ENCODE data around the gene LBHD2.

The LBHD2 gene

DNA sequence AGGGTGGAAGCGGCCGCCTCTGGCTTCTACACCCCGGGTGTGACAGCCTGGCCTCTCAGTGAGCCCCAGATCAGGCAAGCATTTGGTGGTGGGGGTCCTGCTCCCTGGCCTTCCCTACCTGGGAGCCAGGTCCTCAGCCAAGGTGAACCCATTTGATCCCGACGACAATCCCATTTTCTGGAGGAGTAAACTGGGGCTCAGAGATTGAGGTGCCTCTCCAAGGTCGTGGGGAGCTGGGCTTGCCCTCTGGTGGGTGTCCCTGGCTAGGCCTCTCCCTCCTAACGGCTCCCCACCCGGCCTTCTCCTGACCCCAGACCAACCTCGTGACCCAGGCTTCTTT, 7.8 kb downstream of the LBHD2 start:
- no peak for FAIRE-seq

DNA sequence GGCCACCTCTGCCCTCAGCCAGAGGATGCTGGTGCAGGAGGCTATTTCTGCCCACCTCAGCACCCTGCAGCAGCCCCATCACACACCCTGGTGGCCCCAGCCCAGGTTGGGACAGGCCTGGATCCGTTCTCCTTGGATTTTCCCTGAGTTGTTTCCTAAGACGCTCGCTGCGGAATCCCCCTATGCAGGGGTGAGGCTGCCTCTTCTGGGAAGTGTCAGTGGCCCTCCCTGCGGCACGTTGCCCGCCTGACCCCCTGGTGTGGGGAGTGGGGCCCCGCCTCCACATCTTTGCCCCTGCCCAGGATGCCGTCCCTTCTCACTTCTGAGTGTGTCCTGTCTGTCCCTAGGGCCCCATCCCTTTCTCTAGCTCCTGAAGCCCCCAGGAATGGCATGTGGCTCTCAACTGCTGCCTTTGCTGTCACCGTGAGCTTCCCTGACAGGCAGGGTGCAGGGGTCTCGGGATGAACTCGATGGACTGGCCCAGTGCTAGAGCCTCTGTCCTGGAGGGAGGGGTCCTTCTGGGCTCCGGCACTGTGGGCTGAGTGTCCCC, 9.9 kb downstream of the LBHD2 start:
- no peak for FAIRE-seq

DNA sequence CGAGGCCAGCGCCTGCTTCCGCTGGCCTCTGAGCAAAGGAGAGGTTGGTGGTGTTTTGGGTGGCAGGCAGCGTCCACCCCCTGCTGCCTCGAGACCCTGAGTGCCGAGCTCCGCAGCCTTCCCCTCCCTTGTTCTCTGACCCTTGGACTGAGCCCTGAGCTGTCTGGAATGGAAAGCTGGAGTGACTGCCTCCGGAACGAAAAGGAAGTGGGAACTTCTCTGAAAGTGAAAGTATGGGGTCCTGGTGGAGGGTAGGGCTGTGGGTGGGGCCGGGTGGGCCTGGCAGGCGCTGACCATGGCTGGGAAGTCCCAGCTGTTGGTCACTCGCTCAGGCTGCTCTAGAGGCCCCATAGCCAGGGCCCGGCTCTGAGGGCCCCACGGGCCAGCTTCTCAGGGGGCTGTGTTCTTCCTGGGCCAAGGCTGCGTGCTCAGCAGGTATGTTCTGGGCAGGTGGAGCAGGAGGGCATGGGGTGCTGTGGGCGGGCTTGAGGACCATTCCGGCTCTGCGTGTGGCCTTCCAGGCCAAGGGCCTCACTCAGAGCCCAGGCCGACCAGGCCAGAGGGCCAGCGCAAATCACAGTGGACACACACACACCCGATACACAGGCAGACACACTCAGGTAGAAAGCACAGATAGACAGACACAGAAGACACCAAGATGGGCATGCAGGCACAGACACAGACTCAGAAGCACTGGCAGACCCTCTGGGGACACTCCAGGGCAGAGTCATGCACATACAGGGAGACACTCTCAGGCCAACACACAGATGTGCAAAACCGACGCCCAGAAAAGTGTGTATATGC, 10.6 kb downstream of the LBHD2 start, which contains the start of gene EXOC3L4:
EXOC3L4 (plus strand) TSS at position 320 of the 804 bp plus-strand sequence. CDS start 5,495 bp downstream, outside the sequence.
- no peak for FAIRE-seq

DNA sequence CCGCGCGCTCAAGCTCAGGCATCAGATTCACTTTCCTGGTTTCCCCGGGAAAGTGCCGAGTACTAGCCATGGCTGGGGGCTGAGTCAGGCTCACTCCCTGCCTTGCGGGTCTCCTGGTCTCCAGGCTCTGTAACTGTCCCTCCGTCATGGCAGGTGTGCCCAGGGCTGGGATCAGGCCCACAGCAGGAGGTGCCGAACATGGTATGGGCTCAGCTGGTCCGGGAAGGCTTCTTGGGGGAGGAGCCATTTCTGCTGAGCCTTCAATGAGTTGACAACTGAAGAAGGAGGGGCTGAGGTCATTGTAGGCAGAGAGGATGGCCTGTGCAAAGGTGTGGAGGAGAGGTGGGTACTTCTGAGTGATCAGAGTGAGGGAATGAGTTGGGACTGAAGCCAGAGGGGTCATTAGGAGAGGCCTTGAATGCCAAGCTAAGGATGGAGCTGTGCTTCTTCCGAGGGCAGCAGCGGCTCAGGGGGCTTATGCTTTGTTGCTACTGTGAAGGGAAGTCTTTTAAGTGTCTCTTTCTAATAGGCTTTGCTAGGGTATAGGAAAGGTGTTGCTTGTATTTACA, 11.3 kb downstream of the LBHD2 start:
- FAIRE-seq, result no peak

DNA sequence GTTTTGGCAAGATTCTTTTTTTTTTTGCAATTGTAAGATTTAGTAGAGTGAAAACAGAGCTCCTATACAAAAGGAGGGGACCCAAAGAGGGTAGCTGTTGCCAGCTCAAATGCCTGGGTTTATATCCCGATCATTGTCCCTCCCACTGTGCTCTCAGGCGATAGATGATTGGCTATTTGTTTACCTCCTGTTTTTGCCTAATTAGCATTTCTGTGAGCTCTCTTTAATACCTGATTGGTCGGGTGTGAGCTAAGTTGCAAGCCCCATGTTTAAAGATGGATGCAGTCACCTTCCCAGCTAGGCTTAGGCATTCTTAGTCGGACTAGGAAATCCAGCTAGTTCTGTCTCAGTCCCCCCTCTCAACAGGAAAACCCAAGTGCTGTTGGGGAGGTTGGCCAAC, 12.4 kb downstream of the LBHD2 start:
- no peak for FAIRE-seq

DNA sequence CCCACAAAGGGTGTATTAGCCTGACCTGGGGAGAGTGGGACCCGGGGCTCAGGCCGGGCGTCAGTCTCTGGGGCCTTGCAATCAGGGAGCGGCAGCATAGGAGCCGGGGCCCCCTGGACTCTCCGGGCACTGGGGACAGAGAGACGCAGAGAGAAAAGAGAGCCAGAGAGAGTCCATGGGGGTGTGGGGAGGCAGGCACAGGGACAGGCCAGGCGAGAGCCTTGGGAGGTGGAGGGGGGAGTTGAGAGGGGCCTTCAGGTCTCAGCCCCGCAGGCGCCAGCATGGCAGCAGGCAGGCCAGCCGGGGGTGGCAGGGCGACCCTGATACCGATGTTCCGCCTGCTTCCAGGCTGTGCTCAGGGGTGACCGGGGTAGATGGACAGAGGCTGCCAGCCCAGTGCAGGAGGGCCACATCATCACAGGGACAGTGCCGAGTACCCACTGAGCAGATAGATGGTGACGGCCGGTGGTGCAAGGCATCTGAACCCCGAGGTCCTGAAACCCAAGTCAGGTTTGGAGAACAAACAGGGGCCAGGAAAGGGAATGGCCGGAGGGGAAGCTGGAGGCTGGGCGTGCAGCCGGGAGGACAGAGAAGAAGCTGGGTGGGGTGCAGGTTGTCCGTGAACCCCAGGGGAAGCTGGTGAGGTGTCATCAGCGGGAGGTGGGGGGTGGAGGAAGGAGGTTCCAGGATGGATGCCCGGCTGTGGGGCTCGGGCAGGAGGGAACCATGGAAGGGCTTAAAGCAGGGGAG, 13.4 kb downstream of the LBHD2 start:
- no peak for FAIRE-seq

DNA sequence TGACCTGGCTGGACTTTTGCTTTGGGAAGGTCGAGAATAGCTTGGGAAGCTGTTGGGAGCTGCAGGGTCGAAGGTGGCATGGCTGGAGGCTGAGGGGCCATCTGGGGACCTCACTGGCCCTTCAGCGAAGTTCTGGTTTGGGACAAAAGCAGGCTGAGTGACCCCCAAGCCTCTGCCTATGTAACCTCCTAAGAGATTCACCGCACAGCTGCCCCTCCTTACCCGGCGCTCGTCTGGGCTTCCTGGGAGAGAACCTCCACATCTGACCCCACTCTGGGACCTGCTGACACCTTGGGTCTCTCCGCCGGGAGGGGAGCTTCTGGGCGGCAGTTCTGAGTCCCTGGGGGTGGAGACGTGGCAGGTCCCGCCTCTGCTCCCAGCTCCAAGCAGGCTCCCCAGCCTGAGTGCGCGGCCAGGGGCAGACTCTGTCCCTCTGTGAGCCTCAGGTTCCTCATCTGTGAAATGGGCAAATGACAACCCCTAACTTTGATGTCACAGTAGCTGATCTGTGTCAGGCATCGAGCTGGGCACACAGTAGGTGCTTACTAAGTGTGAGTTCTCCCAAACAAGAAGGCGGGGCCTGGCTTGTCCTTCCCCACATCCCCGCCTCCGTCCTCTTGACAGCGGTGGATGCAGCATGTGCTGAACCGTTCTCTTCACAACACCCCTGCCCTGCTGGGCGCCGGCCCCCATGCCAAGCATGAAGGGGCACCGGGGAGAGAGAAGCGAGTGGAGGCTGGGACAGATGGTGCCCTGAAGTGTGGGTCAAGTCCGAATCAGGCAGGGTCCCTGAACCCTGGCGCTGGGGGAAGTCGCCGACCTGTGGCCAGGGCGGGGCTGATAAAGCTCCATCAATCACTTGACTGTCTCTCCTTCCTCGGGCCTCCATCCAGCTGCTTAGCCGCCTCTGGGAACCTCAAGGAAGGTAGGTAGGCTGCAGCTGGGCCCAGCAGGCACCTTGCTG, 14.3 kb downstream of the LBHD2 start:
- FAIRE-seq, result no peak

DNA sequence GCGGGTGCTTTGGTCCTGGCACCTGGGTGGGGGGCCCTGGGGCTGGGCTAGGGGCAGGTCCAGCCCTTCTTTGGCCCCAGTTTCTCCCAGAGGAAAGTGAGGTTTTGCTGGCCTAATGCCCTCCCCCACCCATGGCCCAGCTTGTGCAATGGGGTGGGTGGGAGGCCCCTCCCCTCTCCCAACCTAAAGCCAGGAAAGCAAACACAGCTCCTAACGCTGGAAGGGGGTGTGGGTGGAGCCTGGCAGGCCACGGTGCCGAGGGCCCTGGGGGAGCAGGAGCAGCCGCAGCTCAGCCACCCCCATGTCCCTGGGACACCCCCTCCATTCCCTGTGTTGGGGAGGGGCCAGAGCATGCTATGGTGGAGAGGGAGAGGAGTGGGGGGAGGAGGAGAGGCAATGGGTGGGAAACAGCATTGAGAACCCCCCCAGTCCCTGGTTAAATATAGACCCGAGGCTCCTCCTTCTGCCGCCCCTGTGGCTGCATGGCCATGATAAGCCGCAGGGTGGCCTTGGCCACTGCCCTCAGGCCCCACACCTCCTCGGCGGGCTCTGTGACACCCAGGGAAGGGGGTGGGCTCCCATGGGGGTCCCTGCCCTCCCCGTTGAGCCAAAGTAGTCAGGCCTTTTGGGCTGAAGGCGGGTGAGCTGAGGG, 15.2 kb downstream of the LBHD2 start:
- FAIRE-seq, result no peak

DNA sequence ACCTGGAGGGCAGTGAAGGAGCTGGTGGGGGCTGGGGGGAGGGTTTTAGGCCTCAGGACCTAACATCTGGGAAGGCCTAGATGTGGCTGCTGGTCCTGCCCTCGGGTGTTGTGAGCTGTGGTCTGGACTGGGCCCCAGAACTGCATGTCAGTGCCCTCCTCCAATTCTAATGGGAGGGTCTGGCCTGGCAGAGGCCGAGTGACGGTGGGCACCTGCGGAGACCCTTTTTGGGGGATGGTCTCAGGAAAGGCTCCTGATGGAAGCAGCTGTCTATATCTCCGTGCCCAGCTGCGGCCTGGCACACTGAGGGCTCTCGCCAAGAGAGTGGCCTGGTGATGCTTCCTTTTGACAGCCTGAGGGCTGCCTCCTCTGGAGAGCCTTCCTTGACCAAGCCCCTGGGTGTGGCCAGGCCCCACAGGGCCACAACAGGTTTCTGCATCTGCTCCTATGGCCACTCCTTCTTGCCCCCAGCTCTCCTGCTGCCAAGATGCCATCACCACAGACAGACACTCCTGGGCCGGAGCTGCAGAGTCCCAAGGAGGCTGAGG, 15.8 kb downstream of the LBHD2 start:
- no peak for FAIRE-seq

DNA sequence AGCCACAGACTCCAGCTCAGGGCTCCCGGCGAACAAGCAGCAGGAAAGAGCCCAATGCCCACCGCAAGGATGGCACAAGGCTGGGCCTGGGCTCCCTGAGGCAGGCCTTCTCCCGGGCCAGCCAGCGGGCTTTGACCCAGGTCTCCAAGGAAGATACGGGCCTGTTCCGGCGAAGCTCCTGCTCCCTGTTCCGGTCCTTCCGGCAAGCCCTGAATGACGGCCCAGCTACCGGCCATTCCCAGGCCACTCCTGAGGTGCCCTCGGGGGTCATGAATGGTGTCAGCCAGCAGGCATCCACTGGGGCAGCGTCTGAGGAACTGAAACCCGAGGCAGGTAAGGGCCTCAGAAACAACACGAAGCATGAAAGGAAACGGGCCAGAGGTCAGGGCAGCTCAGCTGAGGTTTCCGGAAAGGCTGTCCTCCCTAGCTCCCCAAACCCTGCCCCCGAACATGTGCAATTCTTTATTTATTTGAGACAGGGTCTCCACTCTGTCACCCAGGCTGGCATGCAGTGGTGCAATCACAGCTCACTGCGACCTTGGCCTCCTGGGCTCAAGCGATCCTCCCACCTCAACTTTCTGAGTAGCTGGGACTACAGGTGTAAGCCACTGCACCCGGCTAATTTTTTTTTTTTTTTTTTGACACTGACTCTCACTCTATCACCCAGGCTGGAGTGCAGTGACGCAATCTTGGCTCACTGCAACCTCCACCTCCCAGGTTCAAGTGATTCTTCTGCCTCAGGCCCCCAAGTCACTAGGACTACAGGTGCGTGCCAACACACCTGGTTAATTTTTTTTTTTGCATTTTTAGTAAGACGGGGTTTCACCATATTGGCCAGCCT, 16.5 kb downstream of the LBHD2 start:
- FAIRE-seq, result no peak

DNA sequence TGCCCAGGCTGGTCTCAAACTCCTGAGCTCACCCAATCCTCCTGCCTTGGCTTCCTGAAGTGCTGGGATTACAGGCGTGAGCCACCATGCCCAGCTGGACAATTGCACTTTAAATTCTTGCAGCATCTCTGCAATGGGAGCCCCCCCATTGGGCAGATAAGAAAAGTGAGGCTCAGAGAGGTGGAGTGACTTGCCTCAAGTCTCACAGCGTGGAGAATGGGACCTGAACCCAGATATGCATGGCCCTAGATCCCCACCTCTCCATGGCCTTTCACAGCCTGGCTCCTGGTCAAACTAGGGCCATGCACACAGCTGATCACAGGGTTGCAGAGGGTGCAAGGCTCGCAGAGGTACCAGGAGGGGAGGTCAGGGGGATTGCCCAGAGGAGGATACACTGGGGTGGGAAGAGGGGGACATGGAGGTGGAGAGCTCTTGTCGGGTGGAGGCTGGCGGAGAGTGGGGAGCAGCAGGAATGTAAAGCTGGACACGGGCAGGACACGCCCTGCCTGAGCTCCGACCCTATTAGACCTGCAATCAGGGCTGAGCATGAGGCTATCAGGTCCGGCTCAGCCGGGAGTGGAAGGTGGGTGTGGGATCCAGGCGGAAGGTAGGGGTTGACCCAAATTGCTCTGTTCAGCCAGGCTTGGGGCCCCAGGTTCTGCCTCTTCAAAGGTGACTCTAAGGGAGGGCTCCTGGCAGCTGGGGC, 17.4 kb downstream of the LBHD2 start:
- no peak for FAIRE-seq

DNA sequence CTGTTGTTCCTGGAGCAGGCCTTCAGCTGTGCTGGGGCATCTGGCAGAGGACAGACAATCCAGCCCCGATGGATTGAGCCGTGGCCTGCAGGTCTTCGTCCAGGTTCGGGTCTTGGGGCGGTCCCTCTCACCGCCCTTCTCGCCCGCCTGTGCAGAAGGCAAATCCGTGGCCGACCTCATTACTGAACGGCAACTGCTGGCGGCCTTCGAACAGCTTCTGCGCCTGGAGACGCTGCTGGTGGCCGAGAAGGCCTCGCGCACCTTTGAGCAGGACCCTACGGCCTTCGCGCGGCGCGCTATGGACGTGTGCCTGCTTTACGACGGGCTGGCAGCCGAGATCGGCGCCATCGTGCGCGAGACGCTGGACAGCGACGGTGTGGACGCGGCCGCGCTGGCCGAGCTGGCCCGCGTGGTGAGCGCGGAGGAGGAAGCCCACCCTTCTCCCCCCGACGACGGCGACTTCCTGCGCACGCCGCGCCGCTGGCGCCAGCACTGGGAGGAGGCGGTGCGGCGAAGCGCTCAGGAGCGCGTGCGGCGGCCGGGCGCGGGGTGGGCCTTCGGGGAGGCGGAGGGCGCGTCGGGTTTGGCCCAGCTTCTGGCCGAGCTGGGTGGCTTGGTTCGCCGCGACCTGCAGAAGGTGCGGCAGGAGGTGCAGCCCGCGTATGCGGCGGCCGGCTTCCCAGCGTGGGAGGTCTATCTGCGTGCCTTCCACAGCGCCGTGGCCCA, 18.1 kb downstream of the LBHD2 start:
- no peak for FAIRE-seq

DNA sequence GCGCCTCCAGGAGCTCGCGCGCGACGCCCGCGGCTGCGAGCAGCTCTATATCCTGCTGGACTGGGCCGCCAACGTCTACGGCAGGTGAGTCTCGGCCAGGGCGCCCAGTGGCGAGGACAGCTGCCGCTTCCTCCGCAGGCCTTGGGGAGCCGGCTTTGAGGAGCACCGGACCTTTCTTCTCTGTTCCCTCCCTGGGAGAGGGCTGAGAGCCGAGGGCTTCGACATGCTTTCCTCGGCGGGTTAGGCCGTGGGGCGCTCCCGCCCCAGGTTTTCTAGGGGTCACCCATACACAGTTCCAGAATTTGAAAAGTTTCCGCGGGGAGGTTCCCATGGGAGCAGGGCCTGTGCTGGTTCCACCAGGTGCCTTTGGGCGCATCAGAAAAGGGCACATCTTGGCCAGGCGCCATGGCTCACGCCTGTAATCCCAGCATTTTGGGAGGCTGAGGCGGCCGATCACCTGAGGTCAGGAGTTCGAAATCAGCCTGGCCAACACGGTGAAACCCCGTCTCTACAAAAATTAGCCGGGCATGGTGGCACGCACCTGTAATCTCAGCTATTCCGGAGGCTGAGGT, 18.8 kb downstream of the LBHD2 start:
- no peak for FAIRE-seq

DNA sequence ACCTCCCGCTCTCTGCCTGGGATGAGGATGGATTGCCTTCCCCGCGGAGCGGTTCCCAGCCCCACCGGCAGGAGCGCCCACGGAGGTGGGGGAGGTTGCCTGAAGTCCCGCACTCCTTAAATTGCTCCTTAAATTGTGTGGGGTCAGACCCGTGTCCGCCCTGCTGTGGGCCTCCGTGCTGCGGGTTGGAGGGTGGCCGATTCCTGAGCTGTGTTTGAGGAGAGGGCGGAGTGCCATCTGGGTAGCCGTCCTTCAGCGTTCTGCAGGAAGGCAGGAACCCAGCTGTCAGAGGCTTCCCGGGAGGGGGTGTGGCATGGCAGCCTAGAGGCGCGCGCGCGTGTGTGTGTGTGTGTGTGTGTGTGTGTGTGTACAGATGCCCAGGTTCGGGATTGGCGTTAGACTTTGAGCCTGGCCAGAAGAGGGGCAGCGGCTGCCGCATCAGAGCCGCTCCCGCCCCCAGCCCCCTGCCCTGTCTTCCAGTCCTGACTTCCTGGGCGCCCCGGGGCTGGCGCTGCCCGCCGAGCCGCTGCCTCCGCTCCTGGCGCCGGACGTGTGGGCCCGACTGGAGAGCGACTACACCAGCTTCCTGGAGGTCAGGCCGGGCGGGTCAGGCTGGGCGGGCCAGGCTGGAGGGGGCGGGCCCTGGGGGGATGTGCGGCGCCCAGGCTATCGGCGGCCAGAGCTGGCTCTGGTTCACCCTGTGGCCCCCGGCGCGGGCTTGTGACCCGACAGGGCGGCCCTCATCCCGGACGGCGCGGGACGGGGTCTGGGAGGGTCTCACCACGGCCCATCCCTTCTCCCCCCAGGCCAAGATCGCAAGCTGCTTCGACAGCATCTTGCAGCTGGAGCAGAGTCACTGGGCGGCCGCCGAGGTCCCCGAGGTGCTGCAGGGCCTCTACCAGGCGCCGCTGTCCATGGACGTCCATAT, 19.7 kb downstream of the LBHD2 start:
- FAIRE-seq, result no peak

DNA sequence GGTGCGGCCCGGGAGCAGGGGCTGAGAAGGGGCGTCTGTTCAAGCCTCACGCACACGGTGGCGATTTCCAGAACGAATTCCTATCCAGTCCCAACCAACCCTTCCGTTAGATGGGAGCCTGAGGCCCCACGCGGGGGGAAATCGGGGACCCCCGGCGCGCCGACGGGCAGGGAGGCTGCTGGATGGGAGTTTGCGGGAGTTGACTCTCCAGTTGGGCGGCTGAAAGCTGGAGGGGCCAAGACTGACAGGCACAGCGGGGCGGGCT, 20.3 kb downstream of the LBHD2 start:
- no peak for FAIRE-seq

DNA sequence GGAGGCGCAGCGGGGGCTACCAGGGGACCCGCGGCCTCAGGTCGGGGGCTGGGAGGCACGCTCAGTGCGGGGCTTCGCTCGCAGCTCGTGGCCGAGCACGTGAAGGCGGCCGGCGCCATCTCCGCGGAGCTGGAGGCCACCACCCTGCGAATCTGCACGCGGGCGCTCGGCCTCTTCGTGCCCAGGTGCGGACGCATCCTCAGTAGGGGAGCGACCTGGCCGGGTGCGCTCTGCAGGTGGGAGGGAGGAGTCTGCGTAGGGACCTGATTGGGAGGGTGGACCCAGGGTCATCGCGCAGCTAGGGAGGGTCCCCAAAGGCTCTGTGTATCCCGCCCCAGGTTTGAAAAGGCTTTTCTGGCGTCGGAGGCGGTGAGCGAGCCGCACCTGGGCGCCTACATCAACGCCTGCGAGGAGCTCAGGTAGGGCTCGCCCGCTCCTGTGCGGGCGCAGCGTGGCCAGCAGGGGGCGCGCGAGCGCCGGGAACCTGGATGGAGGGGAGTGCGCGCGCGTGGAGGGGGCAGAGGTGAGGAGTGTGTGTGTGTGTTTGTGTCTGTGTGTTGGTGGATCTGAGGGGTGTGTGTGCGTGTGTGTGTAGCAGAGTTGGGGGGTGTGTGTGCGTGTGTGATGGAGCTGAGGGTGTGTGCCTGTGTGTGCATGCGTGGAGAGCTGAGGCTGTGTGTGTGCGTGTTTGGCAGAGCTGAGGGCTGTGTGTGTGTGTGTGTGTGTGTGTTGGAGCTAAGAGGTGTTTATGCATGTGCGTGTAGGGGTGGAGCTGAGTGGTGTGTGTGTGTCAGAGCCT, 20.8 kb downstream of the LBHD2 start:
- no peak for FAIRE-seq

DNA sequence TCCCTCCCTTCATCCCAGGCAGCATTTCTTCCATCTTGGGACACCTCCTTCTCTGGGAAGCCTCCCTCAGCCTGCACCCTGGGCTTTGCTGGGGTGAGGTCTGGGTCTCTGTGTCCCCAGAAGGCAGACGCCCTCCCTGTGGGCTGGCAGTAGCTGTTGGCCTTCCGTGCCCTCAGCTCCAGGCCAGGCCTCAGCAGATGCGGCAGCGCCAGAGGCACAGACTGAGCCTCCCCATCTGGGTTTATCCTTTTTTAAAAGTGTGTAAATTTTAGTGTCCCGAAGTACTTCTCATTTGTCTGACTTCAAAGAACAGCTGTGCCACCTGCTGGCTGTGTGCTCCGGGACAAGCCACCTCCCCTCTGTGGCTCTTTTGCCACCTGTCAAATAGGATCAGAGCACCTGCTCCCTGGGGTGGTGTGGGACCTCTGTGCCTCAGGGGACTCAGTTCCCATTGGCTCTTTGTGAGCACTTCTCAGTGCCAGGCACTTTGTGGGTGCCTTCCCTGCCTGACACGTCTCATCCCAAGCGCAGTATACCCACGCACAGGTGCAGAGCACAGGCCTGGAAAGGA, 21.7 kb downstream of the LBHD2 start:
- no peak for FAIRE-seq
